CD4-positive, alpha-beta T cell treated with Interleukin-1 beta for 1 hour (primary cell): ENCODE data around the gene SF3A2.
"Not testable (repeated sequence)": the region's sequence is repeated elsewhere in the genome, so short reads cannot be mapped to it uniquely, and the experiment has no call there.

Experiments used
- DNase-seq, 2 donors: peaks; one replicate each; pipeline ENCODE4 v3.0.0-alpha.2; 2020 to 2022

The SF3A2 gene

GRCh38 chr19:2236314-2237050 is at the start of gene SF3A2, which contains the start of gene PLEKHJ1:
TSS of gene SF3A2 (plus strand) at chr19:2236824. CDS start at chr19:2243419, 6,595 bp downstream.
TSS of gene PLEKHJ1 (minus strand) at chr19:2236329. CDS start at chr19:2236248, 81 bp downstream.
- DNase-seq: peak; percentile 98

GRCh38 chr19:2187159-2187558 is 49.5 kb upstream of the SF3A2 start:
- DNase-seq: no peak

- no peak for DNase-seq
Measured at GRCh38 chr19:2188708-2189385, 47.8 kb upstream of the SF3A2 start.

GRCh38 chr19:2189880-2190279 is 46.7 kb upstream of the SF3A2 start:
- DNase-seq: no peak

GRCh38 chr19:2190848-2191455 is 45.7 kb upstream of the SF3A2 start:
- DNase-seq: no peak

GRCh38 chr19:2191456-2192310 is 44.9 kb upstream of the SF3A2 start:
- DNase-seq: no peak

- DNase-seq: no peak
Measured at GRCh38 chr19:2192862-2193261, 43.8 kb upstream of the SF3A2 start.

- DNase-seq: no peak
Measured at GRCh38 chr19:2193807-2194206, 42.8 kb upstream of the SF3A2 start.

- no peak for DNase-seq
Measured at GRCh38 chr19:2194513-2195078, 42.0 kb upstream of the SF3A2 start.

- DNase-seq: no peak
Measured at GRCh38 chr19:2195361-2195760, 41.3 kb upstream of the SF3A2 start.

GRCh38 chr19:2195914-2196313 is 40.7 kb upstream of the SF3A2 start:
- DNase-seq: no peak

GRCh38 chr19:2197270-2197669 is 39.4 kb upstream of the SF3A2 start:
- DNase-seq: no peak

GRCh38 chr19:2198317-2198716 is 38.3 kb upstream of the SF3A2 start:
- DNase-seq: no peak

- no peak for DNase-seq
Measured at GRCh38 chr19:2199215-2199614, 37.4 kb upstream of the SF3A2 start.

- DNase-seq: no peak
Measured at GRCh38 chr19:2199861-2200623, 36.6 kb upstream of the SF3A2 start.

GRCh38 chr19:2200624-2201294 is 35.9 kb upstream of the SF3A2 start:
- not testable (repeated sequence) for DNase-seq

- no peak for DNase-seq
Measured at GRCh38 chr19:2201473-2202148, 35.0 kb upstream of the SF3A2 start.

- no peak for DNase-seq
Measured at GRCh38 chr19:2202366-2202765, 34.3 kb upstream of the SF3A2 start.

GRCh38 chr19:2207008-2207407 is 29.6 kb upstream of the SF3A2 start:
- DNase-seq: no peak

GRCh38 chr19:2207991-2208860 is 28.4 kb upstream of the SF3A2 start:
- DNase-seq: peak; percentile 17 to 21
